Memory B cell (primary cell): ENCODE data around the gene MRPL39.
"Not testable (repeated sequence)": the region's sequence is repeated elsewhere in the genome, so short reads cannot be mapped to it uniquely, and the experiment has no call there.

Experiments
- ATAC-seq: fragments of 150-1000 bp; cut with Tn5 transposase; 2 replicates; pipeline ENCODE4 v1.10.0; 2021; ENCODE audit warnings: low read depth, mild to moderate bottlenecking, moderate library complexity
- DNase-seq, 2 donors: peaks; one replicate each; pipeline ENCODE4 v3.0.0; 2022; ENCODE audit warnings: low spot score in 2 of 2
- H3K27ac Mint-ChIP-seq: one replicate; pipeline ENCODE4 v1.8.0; 2022; ENCODE audit warnings: mild to moderate bottlenecking, moderate library complexity, mixed read lengths
- H3K27me3 Mint-ChIP-seq: one replicate; pipeline ENCODE4 v1.8.0; 2022; ENCODE audit warnings: mixed read lengths
- H3K36me3 Mint-ChIP-seq: one replicate; pipeline ENCODE4 v1.8.0; 2022; ENCODE audit warnings: mild to moderate bottlenecking, mixed read lengths
- H3K4me1 Mint-ChIP-seq: one replicate; pipeline ENCODE4 v1.8.0; 2022; ENCODE audit warnings: mixed read lengths
- H3K4me3 Mint-ChIP-seq: one replicate; pipeline ENCODE4 v1.8.0; 2022; ENCODE audit warnings: mild to moderate bottlenecking, moderate library complexity, mixed read lengths
- H3K9me3 Mint-ChIP-seq: one replicate; pipeline ENCODE4 v1.8.0; 2022; ENCODE audit warnings: mixed read lengths

Gene MRPL39

DNA sequence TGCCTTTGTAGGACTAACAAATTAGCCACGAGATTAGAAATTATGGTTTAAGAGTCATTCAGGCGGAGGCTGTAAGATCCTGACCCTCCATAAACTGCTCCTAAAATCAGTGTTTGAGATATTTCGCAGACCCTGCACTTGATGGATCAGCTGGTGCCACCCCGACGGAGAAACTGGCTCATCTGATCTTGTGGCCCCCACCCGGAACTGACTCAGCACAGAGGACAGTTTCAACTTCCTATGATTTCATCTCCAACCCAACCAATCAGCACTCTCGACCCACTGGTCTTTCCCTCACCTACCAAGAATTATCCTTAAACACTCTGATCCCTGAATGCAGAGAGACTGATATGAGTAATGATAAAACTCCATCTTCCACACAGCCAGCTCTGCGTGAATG is 28.0 kb upstream of the MRPL39 start:
- no peaks in the 10 kb centered on the region for H3K9me3 Mint-ChIP-seq
- no peak for DNase-seq
- H3K4me3 Mint-ChIP-seq: no peak overlapping the region

DNA sequence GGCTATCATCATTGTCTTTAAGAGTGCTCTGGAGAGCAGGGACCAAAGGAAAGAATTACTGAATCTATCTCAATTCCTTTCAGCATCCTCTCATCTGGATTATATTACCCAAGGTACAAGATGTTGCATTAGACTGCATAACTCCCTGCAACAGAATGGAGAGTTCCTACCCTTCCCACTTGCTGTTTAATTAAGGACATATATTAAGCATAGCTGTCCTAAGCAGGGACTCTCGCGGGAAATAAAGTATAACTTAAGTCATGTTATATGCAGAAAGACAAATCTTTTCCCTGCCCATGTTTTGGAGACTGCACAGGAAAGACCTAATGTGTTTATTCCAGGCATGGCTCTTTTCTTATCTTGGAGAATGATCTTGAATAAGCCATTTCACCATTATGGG is 25.0 kb upstream of the MRPL39 start:
- no peaks in the 10 kb centered on the region for H3K9me3 Mint-ChIP-seq
- ATAC-seq (no peak), DNase-seq (no peak)
- no peak overlapping the region for H3K27ac Mint-ChIP-seq
- H3K4me3 Mint-ChIP-seq: no peak overlapping the region
- peaks cover 6% of the 10 kb centered on the region for H3K27me3 Mint-ChIP-seq
- no peaks in the 10 kb centered on the region for H3K36me3 Mint-ChIP-seq
- H3K4me1 Mint-ChIP-seq: no peaks in the 10 kb centered on the region

More for the DNA sequence above, 28.0 kb upstream of the MRPL39 start:
- ATAC-seq: no peak
- Mint-ChIP-seq H3K4me1 (peaks cover 5% of the 10 kb centered on the region), H3K36me3 (no peaks in the 10 kb centered on the region), H3K27me3 (peaks cover 6% of the 10 kb centered on the region), H3K27ac (no peak overlapping the region)

GRCh38 chr21:25626757-25627156 is 19.5 kb upstream of the MRPL39 start:
- H3K4me3 Mint-ChIP-seq: no peak overlapping the region
- no peak overlapping the region for H3K27ac Mint-ChIP-seq
- H3K4me1 Mint-ChIP-seq: no peaks in the 10 kb centered on the region
- H3K36me3 Mint-ChIP-seq: no peaks in the 10 kb centered on the region
- DNase-seq (no peak), ATAC-seq (no peak)
- no peaks in the 10 kb centered on the region for H3K9me3 Mint-ChIP-seq
- H3K27me3 Mint-ChIP-seq: no peaks in the 10 kb centered on the region

GRCh38 chr21:25625776-25626555 is 18.7 kb upstream of the MRPL39 start:
- H3K9me3 Mint-ChIP-seq, H3K27me3 Mint-ChIP-seq, DNase-seq, H3K27ac Mint-ChIP-seq, ATAC-seq, H3K4me3 Mint-ChIP-seq, H3K36me3 Mint-ChIP-seq, H3K4me1 Mint-ChIP-seq: not testable (repeated sequence)

- Mint-ChIP-seq H3K27me3 (no peaks in the 10 kb centered on the region), H3K36me3 (no peaks in the 10 kb centered on the region), H3K4me3 (no peak overlapping the region), H3K9me3 (no peaks in the 10 kb centered on the region), H3K27ac (no peak overlapping the region), H3K4me1 (no peaks in the 10 kb centered on the region)
- DNase-seq (no peak), ATAC-seq (no peak)
Measured at GRCh38 chr21:25625036-25625435, 17.8 kb upstream of the MRPL39 start.

DNA sequence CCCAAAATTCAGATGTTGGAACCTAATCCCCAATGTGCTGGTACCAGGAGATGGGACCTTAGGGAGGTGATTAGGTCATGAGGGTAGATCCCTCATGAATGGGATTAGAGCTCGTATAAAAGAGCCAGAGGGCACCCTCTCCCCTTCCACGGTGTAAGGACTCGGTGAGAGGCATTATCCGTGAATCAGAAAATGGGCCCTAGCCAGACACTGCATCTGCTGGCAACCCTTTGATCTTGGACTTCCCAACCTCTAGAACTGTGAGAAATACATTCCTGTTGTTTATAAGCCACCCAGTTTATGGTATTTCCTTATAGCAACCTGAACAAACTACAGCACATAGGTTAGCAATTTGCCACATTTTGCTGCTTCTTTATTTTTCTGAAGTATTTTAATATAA is 17.2 kb upstream of the MRPL39 start:
- ATAC-seq (no peak), DNase-seq (no peak)
- H3K4me1 Mint-ChIP-seq: no peaks in the 10 kb centered on the region
- no peak overlapping the region for H3K27ac Mint-ChIP-seq
- H3K9me3 Mint-ChIP-seq: no peaks in the 10 kb centered on the region
- no peaks in the 10 kb centered on the region for H3K36me3 Mint-ChIP-seq
- H3K27me3 Mint-ChIP-seq: no peaks in the 10 kb centered on the region
- H3K4me3 Mint-ChIP-seq: no peak overlapping the region

GRCh38 chr21:25619198-25619597 is 11.9 kb upstream of the MRPL39 start:
- no peaks in the 10 kb centered on the region for H3K27me3 Mint-ChIP-seq
- no peak overlapping the region for H3K4me3 Mint-ChIP-seq
- no peaks in the 10 kb centered on the region for H3K36me3 Mint-ChIP-seq
- H3K27ac Mint-ChIP-seq: no peak overlapping the region
- H3K9me3 Mint-ChIP-seq: no peaks in the 10 kb centered on the region
- H3K4me1 Mint-ChIP-seq: no peaks in the 10 kb centered on the region
- DNase-seq (no peak), ATAC-seq (no peak)

DNA sequence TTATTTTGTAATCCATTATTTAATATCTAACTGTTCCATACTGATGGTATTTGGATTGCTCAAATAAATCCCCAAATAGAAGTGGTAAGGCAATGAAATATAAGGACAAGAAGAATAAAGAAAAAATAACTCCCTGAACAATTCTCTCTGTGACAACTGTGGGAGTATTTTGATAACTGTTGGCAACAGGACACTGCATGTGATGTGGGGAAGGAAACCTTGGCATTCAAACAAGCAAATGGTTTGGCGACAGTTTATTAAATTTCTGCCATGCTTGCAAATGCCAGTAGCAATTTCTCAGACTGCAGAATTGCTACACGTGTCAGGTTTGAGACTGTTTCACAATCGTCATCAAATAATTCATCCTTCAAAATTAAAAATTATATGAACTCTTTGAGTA is 8.6 kb upstream of the MRPL39 start:
- ATAC-seq (no peak), DNase-seq (no peak)
- no peaks in the 10 kb centered on the region for H3K27me3 Mint-ChIP-seq
- H3K27ac Mint-ChIP-seq: no peak overlapping the region
- H3K9me3 Mint-ChIP-seq: no peaks in the 10 kb centered on the region
- H3K36me3 Mint-ChIP-seq: no peaks in the 10 kb centered on the region
- H3K4me1 Mint-ChIP-seq: no peaks in the 10 kb centered on the region
- no peak overlapping the region for H3K4me3 Mint-ChIP-seq

DNA sequence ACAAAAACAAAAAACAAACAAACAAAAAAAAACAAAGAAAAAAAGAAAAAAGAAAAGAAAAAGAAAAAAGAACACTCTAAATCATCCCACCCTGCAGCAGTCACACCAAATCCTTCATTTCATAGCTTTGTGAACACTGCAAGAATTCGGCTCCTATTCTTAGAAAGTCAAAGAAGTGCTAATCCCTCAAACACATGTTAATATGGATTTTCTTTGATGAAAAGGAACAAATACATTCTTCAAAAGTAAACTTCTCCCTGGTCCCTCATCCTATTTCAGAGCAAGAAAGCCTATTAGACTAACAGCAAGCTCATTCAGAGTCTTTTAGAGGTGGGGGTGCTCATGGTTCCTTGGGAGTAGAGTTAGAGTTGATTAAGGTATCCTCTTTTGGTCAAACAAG is 7.2 kb upstream of the MRPL39 start:
- Mint-ChIP-seq H3K9me3 (no peaks in the 10 kb centered on the region), H3K4me3 (no peak overlapping the region), H3K27me3 (no peaks in the 10 kb centered on the region), H3K4me1 (no peaks in the 10 kb centered on the region), H3K27ac (no peak overlapping the region), H3K36me3 (no peaks in the 10 kb centered on the region)
- DNase-seq (no peak), ATAC-seq (no peak)

DNA sequence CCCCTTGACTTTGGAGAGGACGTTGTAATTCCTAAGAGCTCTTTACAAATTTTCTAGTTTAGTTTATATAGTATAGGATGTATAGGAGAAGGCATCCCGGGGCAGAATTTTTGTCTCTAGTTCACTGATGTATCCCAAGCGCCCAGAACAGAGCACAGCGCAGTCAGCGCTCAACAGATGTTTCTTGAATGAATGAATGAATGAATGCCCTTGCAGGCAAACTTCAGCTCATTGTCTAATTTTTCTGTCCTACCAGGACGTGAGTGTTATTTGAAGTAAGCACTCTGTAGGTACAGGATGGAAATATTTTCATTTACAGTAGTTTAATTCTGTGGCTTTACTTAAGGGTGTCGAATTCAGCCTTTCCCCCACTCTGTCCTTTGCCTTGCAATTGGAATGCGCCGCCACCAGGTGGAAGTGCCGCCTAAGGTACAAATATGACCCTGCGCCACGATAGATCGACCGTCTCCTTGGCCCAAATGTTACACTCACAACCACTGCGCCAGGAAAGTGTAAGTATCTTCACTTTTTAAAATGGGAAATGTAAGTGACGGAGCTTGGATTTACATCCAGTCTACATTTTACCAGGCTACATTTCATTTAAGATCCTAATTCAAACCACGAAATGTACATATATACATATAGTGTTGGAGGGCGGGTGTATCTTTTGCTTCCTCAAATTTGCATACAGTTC is 910 bp upstream of the MRPL39 start:
- ATAC-seq (peak; percentile 74), DNase-seq (peak; percentile 59 to 75)
- no peaks in the 10 kb centered on the region for H3K9me3 Mint-ChIP-seq
- peaks cover 17% of the 10 kb centered on the region for H3K4me1 Mint-ChIP-seq
- peak overlapping the region; percentile 87 for H3K27ac Mint-ChIP-seq
- peak overlapping the region; percentile 93 for H3K4me3 Mint-ChIP-seq
- H3K27me3 Mint-ChIP-seq: no peaks in the 10 kb centered on the region
- H3K36me3 Mint-ChIP-seq: peaks cover 6% of the 10 kb centered on the region

GRCh38 chr21:25589887-25590286 is 17.4 kb downstream of the MRPL39 start:
- peak overlapping the region; percentile 29 for H3K27ac Mint-ChIP-seq
- H3K36me3 Mint-ChIP-seq: peaks cover 46% of the 10 kb centered on the region
- no peak overlapping the region for H3K4me3 Mint-ChIP-seq
- H3K27me3 Mint-ChIP-seq: no peaks in the 10 kb centered on the region
- H3K9me3 Mint-ChIP-seq: no peaks in the 10 kb centered on the region
- DNase-seq (no peak), ATAC-seq (peak; percentile 49)
- peaks cover 17% of the 10 kb centered on the region for H3K4me1 Mint-ChIP-seq

- Mint-ChIP-seq H3K27ac (peak overlapping the region; percentile 45), H3K4me1 (peaks cover 26% of the 10 kb centered on the region), H3K9me3 (no peaks in the 10 kb centered on the region), H3K36me3 (peaks cover 37% of the 10 kb centered on the region), H3K4me3 (no peak overlapping the region), H3K27me3 (no peaks in the 10 kb centered on the region)
- DNase-seq: no peak
- no peak for ATAC-seq
Measured at GRCh38 chr21:25586791-25587190, 20.5 kb downstream of the MRPL39 start.

DNA sequence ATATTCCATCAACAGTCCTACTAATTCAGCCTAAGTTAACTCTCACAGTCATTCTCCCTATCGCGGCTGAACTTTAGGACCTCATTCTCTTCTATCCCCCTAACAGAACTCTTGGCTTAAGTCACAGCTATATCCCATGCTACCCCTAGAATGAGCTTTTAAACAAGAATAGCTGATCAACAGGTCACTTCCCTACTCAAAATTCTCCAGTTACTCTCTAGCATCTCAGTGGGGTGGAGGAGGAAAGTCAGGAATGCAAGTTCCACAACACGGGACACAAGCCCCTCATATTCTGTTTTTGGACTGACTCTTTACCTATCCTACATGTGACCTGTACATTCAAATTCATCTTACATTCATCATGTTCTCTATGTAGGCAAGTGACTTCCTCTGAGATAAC is 21.0 kb downstream of the MRPL39 start:
- no peak for DNase-seq
- Mint-ChIP-seq H3K27me3 (no peaks in the 10 kb centered on the region), H3K4me1 (peaks cover 26% of the 10 kb centered on the region), H3K27ac (peak overlapping the region; percentile 45), H3K4me3 (no peak overlapping the region), H3K36me3 (peaks cover 33% of the 10 kb centered on the region), H3K9me3 (no peaks in the 10 kb centered on the region)
- no peak for ATAC-seq

- peak overlapping the region; percentile 83 for H3K27ac Mint-ChIP-seq
- no peak for DNase-seq
- H3K27me3 Mint-ChIP-seq: no peaks in the 10 kb centered on the region
- H3K4me1 Mint-ChIP-seq: peaks cover 21% of the 10 kb centered on the region
- no peak for ATAC-seq
- H3K36me3 Mint-ChIP-seq: peaks cover 27% of the 10 kb centered on the region
- H3K9me3 Mint-ChIP-seq: no peaks in the 10 kb centered on the region
- no peak overlapping the region for H3K4me3 Mint-ChIP-seq
Measured at GRCh38 chr21:25584833-25585676, 22.2 kb downstream of the MRPL39 start.
